HFFc6 (cell line): ENCODE results near the gene ELK3. TPM values are rescaled to one million over a fixed set of nuclear protein-coding genes. Genes with fewer than 3 reads are reported as not detected.
"Not testable (repeated sequence)": the region's sequence is repeated elsewhere in the genome, so short reads cannot be mapped to it uniquely, and the experiment has no call there.

ENCODE experiments used
- DNase-seq: peaks from one replicate; pipeline ENCODE4 v3.0.0-alpha.2; 2018
- H3K27ac Mint-ChIP-seq: 2 replicates; pipeline ENCODE4 v1.8.0; 2020; ENCODE audit warnings: mild to moderate bottlenecking, mixed read lengths
- H3K27me3 Mint-ChIP-seq: 2 replicates; pipeline ENCODE4 v1.8.0; 2021; ENCODE audit warnings: mild to moderate bottlenecking, moderate library complexity, mixed read lengths; ENCODE audit not compliant: insufficient read depth
- H3K36me3 Mint-ChIP-seq: 2 replicates; pipeline ENCODE4 v1.8.0; 2021; ENCODE audit warnings: low read depth, mixed read lengths
- H3K4me1 Mint-ChIP-seq: 2 replicates; pipeline ENCODE4 v1.8.0; 2020; ENCODE audit warnings: low read depth, mixed read lengths
- H3K4me3 Mint-ChIP-seq: 2 replicates; pipeline ENCODE4 v1.8.0; 2020; ENCODE audit warnings: mild to moderate bottlenecking, moderate library complexity, mixed read lengths
- H3K9me3 Mint-ChIP-seq: 2 replicates; pipeline ENCODE4 v1.8.0; 2020; ENCODE audit warnings: mild to moderate bottlenecking, mixed read lengths
- total RNA-seq, 6 experiments: library from RNA; stranded (reverse); fragmentation: NEBNext Ultra II Directional; extraction: Animal tissue kit (Norgen Biotek cat#: 25700); gene quantifications; 2 replicates in 1 of 6; 3 replicates in 5 of 6; pipeline ENCODE4 v1.2.3, GENCODE V29; 2021
- TF ChIP-seq, protein P1 (sequence below): fragments of 200-600 bp; sonication (generic); IDR thresholded peaks from 2 replicates; pipeline ENCODE4 v1.5.0; 2021; ENCODE audit warnings: antibody characterized with exemption, mild to moderate bottlenecking

Gene ELK3
- total RNA-seq, 6 experiments from 2014 or later = 54.5 to 80.7 (median 71.9) TPM

DNA sequence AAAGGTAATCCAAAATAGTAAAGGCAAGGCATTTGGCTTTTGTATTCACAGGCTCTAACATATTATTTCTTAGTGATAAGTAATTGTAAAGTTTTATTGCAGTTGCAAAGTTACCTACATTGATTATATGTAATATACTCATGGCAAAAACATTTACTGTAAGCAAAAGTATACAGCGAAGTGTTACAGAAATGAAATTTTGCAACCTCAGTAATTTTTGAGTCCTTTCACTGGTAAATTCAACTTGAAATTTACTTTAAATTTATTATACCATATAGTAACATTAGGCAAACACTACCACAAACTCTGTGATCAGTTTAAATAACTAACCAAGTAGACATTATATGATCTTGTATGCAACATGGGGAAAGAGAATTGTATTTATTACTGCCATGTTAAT lies 117.0 kb downstream of the ELK3 start:
- Mint-ChIP-seq H3K36me3 (peaks cover 8% of the 10 kb centered on the region), H3K27ac (no peak overlapping the region), H3K27me3 (no peaks in the 10 kb centered on the region; the same call in 1 of the 2 replicates), H3K4me3 (no peak overlapping the region), H3K9me3 (no peaks in the 10 kb centered on the region), H3K4me1 (peaks cover 31% of the 10 kb centered on the region)
- DNase-seq = no peak
- TF ChIP-seq, protein P1, sequence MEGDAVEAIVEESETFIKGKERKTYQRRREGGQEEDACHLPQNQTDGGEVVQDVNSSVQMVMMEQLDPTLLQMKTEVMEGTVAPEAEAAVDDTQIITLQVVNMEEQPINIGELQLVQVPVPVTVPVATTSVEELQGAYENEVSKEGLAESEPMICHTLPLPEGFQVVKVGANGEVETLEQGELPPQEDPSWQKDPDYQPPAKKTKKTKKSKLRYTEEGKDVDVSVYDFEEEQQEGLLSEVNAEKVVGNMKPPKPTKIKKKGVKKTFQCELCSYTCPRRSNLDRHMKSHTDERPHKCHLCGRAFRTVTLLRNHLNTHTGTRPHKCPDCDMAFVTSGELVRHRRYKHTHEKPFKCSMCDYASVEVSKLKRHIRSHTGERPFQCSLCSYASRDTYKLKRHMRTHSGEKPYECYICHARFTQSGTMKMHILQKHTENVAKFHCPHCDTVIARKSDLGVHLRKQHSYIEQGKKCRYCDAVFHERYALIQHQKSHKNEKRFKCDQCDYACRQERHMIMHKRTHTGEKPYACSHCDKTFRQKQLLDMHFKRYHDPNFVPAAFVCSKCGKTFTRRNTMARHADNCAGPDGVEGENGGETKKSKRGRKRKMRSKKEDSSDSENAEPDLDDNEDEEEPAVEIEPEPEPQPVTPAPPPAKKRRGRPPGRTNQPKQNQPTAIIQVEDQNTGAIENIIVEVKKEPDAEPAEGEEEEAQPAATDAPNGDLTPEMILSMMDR = no peak

DNA sequence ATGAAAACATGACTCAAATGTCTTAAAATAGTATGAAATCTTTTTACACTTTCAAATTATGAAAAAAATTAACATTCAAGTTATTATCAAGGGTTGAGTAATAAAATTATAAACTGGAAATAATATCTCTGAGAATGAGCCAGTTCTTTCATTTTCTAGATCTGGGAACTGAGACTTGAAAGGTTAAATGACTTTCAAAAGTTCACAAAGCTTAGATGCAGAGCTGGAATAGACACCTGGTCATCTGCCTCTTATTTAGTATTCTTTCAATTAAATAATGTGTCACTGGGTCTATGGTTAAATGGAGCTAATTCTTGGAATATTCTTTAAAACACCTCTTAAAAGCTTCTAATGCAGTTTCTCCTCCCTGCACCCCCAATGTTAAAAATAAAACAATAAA lies 119.4 kb downstream of the ELK3 start:
- Mint-ChIP-seq H3K4me3 (no peak overlapping the region), H3K9me3 (peaks cover 4% of the 10 kb centered on the region; the same call in 1 of the 2 replicates), H3K27ac (peak overlapping the region; percentile 22; the same call in 1 of the 2 replicates), H3K4me1 (peaks cover 29% of the 10 kb centered on the region), H3K36me3 (peaks cover 13% of the 10 kb centered on the region), H3K27me3 (no peaks in the 10 kb centered on the region; the same call in 1 of the 2 replicates)
- no peak for DNase-seq
- TF ChIP-seq, protein P1 = no peak

DNA sequence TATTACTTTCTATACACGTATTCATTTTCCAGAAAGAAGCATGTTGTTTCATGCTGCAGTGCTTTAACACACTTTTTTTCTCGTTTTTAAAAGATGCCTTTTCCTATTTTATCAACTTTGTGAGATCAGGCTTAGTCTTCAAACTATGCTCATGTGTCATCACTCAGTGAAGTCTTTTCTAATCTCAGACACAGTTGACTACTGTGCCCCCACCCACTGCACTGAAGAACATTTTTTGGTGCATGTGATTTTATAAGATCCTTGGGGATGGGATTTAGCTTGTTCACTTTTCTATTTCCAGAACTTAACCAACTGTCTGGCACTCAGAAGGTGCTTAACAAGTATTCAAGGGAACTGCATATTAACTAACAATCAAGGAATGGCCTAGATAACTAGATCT lies 120.5 kb downstream of the ELK3 start:
- Mint-ChIP-seq H3K27me3 (no peaks in the 10 kb centered on the region; the same call in 1 of the 2 replicates), H3K9me3 (peaks cover 4% of the 10 kb centered on the region; the same call in 1 of the 2 replicates), H3K27ac (peak overlapping the region; percentile 55; the same call in 1 of the 2 replicates), H3K36me3 (peaks cover 13% of the 10 kb centered on the region), H3K4me3 (no peak overlapping the region; the same call in 1 of the 2 replicates), H3K4me1 (peaks cover 21% of the 10 kb centered on the region)
- DNase-seq = peak; percentile 6
- TF ChIP-seq, protein P1 = no peak

DNA sequence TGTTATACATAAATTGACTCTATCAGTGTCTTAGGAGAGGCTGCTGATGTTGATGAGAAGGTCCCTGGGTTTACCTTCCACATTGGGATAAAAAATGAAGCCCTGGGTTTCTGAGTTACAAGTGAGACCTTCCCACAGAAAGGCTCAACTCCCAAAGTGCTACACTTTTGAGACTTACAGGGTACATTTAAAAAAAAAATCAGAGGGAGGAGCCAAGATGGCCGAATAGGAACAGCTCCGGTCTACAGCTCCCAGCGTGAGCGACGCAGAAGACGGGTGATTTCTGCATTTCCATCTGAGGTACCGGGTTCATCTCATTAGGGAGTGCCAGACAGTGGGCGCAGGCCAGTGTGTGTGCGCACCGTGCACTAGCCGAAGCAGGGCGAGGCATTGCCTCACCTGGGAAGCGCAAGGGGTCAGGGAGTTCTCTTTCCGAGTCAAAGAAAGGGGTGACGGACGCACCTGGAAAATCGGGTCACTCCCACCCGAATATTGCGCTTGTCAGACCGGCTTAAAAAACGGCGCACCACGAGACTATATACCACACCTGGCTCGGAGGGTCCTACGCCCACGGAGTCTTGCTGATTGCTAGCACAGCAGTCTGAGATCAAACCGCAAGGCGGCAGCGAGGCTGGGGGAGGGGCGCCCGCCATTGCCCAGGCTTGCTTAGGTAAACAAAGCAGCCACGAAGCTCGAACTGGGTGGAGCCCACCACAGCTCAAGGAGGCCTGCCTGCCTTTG lies 121.7 kb downstream of the ELK3 start:
- not testable (repeated sequence) for H3K4me3 Mint-ChIP-seq, H3K27me3 Mint-ChIP-seq, H3K36me3 Mint-ChIP-seq, H3K9me3 Mint-ChIP-seq, DNase-seq, H3K27ac Mint-ChIP-seq
- peaks cover 21% of the 10 kb centered on the region for H3K4me1 Mint-ChIP-seq

DNA sequence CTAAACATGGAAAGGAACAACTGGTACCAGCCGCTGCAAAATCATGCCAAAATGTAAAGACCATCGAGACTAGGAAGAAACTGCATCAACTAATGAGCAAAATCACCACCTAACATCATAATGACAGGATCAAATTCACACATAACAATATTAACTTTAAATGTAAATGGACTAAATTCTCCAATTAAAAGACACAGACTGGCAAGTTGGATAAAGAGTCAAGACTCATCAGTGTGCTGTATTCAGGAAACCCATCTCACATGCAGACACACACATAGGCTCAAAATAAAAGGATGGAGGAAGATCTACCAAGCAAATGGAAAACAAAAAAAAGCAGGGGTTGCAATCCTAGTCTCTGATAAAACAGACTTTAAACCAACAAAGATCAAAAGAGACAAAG lies 123.6 kb downstream of the ELK3 start:
- not testable (repeated sequence) for H3K4me3 Mint-ChIP-seq, H3K27ac Mint-ChIP-seq, H3K27me3 Mint-ChIP-seq, H3K9me3 Mint-ChIP-seq, DNase-seq
- peaks cover 16% of the 10 kb centered on the region for H3K36me3 Mint-ChIP-seq
- peaks cover 21% of the 10 kb centered on the region for H3K4me1 Mint-ChIP-seq

Other genes with a start within 250 kb of the ELK3 start
- gene HAL, start 198.0 kb upstream of the ELK3 start, total RNA-seq = not detected
- 10 to 100 TPM; 50.2 to 59.0 (median 51.6) TPM for gene LTA4H, start 158.8 kb upstream of the ELK3 start, total RNA-seq
- gene CDK17, start 206.1 kb downstream of the ELK3 start, total RNA-seq = 10 to 100 TPM; 24.6 to 28.8 (median 26.5) TPM